Kidney (tissue), 14 donors: ENCODE results near the gene PRKN. TPM values are rescaled to one million over a fixed set of nuclear protein-coding genes. Genes with fewer than 3 reads are reported as not detected.

Experiments
- DNase-seq, 5 donors: peaks; one replicate each; pipeline ENCODE4 v3.0.0-alpha.2; 2013 to 2020
- FAIRE-seq: peaks from 2 replicates; lab custom pipeline; 2012; peaks lifted over from hg19 to GRCh38; lab: Jason Lieb, UNC
- H3K27ac ChIP-seq, 2 donors: one replicate each; pipeline ENCODE4 v1.7.0; 2013; ENCODE audit warnings: low read depth in 2 of 2, low read length in 2 of 2, inconsistent platforms in 1 of 2
- H3K27me3 ChIP-seq: one replicate; pipeline ENCODE4 v1.7.1; 2013; ENCODE audit warnings: low read length, inconsistent platforms; ENCODE audit not compliant: control insufficient read depth, insufficient read depth
- H3K36me3 ChIP-seq, 3 donors: one replicate each; pipeline versions ENCODE4 v1.7.0 to v1.7.1; 2013; ENCODE audit warnings: low read length in 3 of 3, control low read depth in 1 of 3, inconsistent platforms in 1 of 3; ENCODE audit not compliant: insufficient read depth in 3 of 3, control insufficient read depth in 2 of 3
- H3K4me1 ChIP-seq, 3 donors: one replicate each; pipeline versions ENCODE4 v1.7.0 to v1.7.1; 2013; ENCODE audit warnings: low read length in 3 of 3, inconsistent platforms in 1 of 3, low read depth in 1 of 3; ENCODE audit not compliant: control insufficient read depth in 2 of 3, insufficient read depth in 2 of 3
- H3K4me3 ChIP-seq, 3 donors: one replicate each; pipeline versions ENCODE4 v1.7.0 to v1.8.1; 2013; ENCODE audit warnings: low read length in 3 of 3, control low read depth in 1 of 3, inconsistent platforms in 1 of 3
- H3K9ac ChIP-seq, 3 donors: one replicate each; pipeline versions ENCODE4 v1.7.0 to v1.7.1; 2013; ENCODE audit warnings: low read length in 3 of 3, control low read depth in 1 of 3, inconsistent platforms in 1 of 3
- H3K9me3 ChIP-seq, 3 donors: one replicate each; pipeline versions ENCODE4 v1.7.0 to v1.7.1; 2013; ENCODE audit warnings: low read length in 3 of 3, control low read depth in 1 of 3, inconsistent platforms in 1 of 3; ENCODE audit not compliant: control insufficient read depth in 2 of 3, insufficient read depth in 1 of 3
- intact Hi-C: fragments of 100-400 bp; cut with DNase I; formaldehyde crosslinking; loops from one replicate; pipeline ENCODE4 v1.11.1; 2022
- polyA plus RNA-seq: library from polyadenylated mRNA; stranded (reverse); fragments of 350-450 nt; fragmentation: Illumina TruSeq; extraction: RNeasy Lipid Tissue Mini Kit (QIAGEN cat#74804); gene quantifications from one replicate; pipeline ENCODE4 v1.2.3, GENCODE V29; 2014; ENCODE audit warnings: low read depth, low replicate concordance; ENCODE audit not compliant: insufficient read depth
- total RNA-seq: library from RNA; stranded (reverse); fragmentation: NEBNext Ultra II Directional; extraction: Animal tissue kit (Norgen Biotek cat#: 25700); gene quantifications from one replicate; pipeline ENCODE4 v1.2.1, GENCODE V29; 2021
- TF ChIP-seq, protein P1 (sequence below): IDR thresholded peaks from 3 replicates; pipeline ENCODE4 v1.5.1; 2012; ENCODE audit warnings: mild to moderate bottlenecking, moderate library complexity, borderline replicate concordance; ENCODE audit not compliant: insufficient read depth; ENCODE audit errors: extremely low read depth
- donor health status: control.
- donor health status: control.
- donor health status: control.
- donor health status: control.
- donor health status: control.
- donor health status: DM: yes; HTN: yes; CAD: no.
- donor health status: Normal renal cell carcinoma (clear cell type).

The PRKN gene
- total and polyA plus RNA-seq, 2 donors from 2014 or later: 8.6 to 10.4 TPM

DNA sequence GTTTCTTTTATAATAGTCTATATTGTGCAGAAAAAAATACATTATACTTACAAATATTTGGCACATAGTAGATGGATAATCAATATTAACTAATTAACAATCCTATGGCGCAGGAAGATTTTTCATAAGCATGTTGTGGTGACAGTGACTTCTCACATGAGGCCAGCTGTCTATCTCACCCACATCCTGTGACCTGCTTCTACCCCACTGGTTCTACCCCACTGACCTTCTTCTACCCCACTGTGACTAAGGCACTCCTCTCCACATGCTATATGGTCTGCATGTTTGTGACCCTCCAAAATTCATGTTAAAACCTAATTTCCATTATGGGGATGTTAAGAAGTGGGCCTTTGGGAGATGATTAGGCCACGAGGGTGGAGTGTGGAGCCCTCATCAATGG lies 1058.9 kb downstream of the PRKN start:
- Histone ChIP-seq H3K27me3 (no peaks in the 10 kb centered on the region), H3K4me1 (no peaks in the 10 kb centered on the region), H3K27ac (no peak overlapping the region), H3K9ac (no peak overlapping the region), H3K36me3 (no peaks in the 10 kb centered on the region), H3K9me3 (no peaks in the 10 kb centered on the region), H3K4me3 (no peak overlapping the region)
- TF ChIP-seq, protein P1, sequence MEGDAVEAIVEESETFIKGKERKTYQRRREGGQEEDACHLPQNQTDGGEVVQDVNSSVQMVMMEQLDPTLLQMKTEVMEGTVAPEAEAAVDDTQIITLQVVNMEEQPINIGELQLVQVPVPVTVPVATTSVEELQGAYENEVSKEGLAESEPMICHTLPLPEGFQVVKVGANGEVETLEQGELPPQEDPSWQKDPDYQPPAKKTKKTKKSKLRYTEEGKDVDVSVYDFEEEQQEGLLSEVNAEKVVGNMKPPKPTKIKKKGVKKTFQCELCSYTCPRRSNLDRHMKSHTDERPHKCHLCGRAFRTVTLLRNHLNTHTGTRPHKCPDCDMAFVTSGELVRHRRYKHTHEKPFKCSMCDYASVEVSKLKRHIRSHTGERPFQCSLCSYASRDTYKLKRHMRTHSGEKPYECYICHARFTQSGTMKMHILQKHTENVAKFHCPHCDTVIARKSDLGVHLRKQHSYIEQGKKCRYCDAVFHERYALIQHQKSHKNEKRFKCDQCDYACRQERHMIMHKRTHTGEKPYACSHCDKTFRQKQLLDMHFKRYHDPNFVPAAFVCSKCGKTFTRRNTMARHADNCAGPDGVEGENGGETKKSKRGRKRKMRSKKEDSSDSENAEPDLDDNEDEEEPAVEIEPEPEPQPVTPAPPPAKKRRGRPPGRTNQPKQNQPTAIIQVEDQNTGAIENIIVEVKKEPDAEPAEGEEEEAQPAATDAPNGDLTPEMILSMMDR: no peak
- no peak for FAIRE-seq
- intact Hi-C loops: no loop called here
- DNase-seq: no peak

DNA sequence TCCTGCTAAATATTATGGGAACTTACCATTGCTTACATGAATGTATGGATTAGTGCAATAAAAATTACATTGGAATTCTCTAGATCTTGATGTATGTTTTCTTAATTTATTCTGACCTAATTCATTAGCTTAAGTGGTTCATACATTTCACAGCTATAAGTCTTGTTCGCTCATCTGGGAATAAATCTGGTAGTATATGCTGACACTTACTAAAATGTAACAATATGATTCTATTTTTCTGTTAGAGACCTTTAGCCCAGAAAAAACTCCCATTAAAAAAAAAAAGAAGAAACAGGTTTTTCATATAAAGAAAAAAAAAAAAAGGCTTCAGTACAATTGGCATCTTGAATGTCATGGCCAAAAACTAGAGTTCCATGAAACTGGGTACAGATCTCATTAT lies 1059.6 kb downstream of the PRKN start:
- H3K9me3 ChIP-seq: peaks cover 0 to 2% (median 0%) of the 10 kb centered on the region in 3 donors
- TF ChIP-seq, protein P1: no peak
- H3K27ac ChIP-seq: no peak overlapping the region
- H3K9ac ChIP-seq: no peak overlapping the region
- no peaks in the 10 kb centered on the region for H3K36me3 ChIP-seq
- DNase-seq (no peak), FAIRE-seq (no peak)
- H3K27me3 ChIP-seq: no peaks in the 10 kb centered on the region
- H3K4me3 ChIP-seq: no peak overlapping the region
- intact Hi-C loops: no loop called here
- no peaks in the 10 kb centered on the region for H3K4me1 ChIP-seq

DNA sequence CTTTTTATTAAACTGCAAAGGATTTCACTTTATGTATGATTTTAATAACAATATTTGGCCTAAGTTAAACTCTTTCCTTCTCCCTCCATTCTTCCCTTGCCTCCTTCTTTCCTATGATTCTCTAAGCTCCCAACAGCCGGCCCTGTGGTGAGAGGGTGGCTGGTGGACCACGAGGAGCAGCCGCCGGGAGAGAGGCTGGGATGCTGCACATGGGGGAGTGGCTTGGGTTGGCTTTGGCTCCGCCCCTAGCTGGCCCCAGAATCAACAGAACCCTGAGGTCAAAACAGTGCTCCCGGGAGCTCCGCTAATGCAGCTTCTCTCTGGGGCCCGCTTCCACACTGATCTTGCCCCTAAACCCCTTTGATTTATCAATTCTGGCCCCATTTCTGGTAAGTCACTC lies 1063.9 kb downstream of the PRKN start:
- FAIRE-seq (no peak), DNase-seq (no peak)
- intact Hi-C loops: no loop called here
- Histone ChIP-seq H3K9me3 (peaks cover 0 to 2% (median 0%) of the 10 kb centered on the region in 3 donors), H3K27me3 (no peaks in the 10 kb centered on the region), H3K36me3 (no peaks in the 10 kb centered on the region), H3K4me3 (no peak overlapping the region), H3K9ac (no peak overlapping the region), H3K27ac (no peak overlapping the region), H3K4me1 (peaks cover 2 to 5% (median 3%) of the 10 kb centered on the region in 3 donors)
- TF ChIP-seq, protein P1: no peak
